ENCODE results near the gene MYLIP. TPM values are rescaled to one million over a fixed set of nuclear protein-coding genes. Genes with fewer than 3 reads are reported as not detected.

The MYLIP gene
- total RNA-seq, 4 donors from 2014 or later, result 33.5 to 61.8 (median 35.3) TPM

GRCh38 chr6:16086965-16087364 is 41.9 kb upstream of the MYLIP start:
- no peak for DNase-seq (ENCODE audit: extremely low spot score)
- Histone ChIP-seq H3K36me3 (no peaks in the 10 kb centered on the region), H3K27ac (replicated peaks in 1 of 4) (no peak overlapping the region), H3K4me3 (no peak overlapping the region), H3K27me3 (no peaks in the 10 kb centered on the region), H3K9me3 (no peaks in the 10 kb centered on the region), H3K4me1 (no peaks in the 10 kb centered on the region)
- TF ChIP-seq POLR2A (IDR thresholded peaks at IDR 0.05; ENCODE audit: low read depth), result no peak
- no peak for TF ChIP-seq CTCF (IDR thresholded peaks at IDR 0.05)
- no peak for TF ChIP-seq EP300 (IDR thresholded peaks at IDR 0.05)
- no peak for TF ChIP-seq POLR2AphosphoS5 (IDR thresholded peaks at IDR 0.05)
- intact Hi-C loops (cut with DNase I), result no loop called here
- 70% methylated on average over 4 of the region's 4 CpGs for WGBS

GRCh38 chr6:16087386-16087785 is 41.5 kb upstream of the MYLIP start:
- 85% methylated on average over 3 of the region's 3 CpGs for WGBS
- no peaks in the 10 kb centered on the region for H3K4me1 ChIP-seq
- intact Hi-C loops (cut with DNase I), result no loop called here

GRCh38 chr6:16088409-16088808 is 40.5 kb upstream of the MYLIP start:
- Histone ChIP-seq H3K27ac (replicated peaks in 1 of 4) (no peak overlapping the region), H3K4me3 (no peak overlapping the region), H3K36me3 (no peaks in the 10 kb centered on the region), H3K27me3 (no peaks in the 10 kb centered on the region), H3K9me3 (no peaks in the 10 kb centered on the region), H3K4me1 (no peaks in the 10 kb centered on the region)
- no peak for TF ChIP-seq POLR2A (IDR thresholded peaks at IDR 0.05; ENCODE audit: low read depth)
- TF ChIP-seq POLR2AphosphoS5 (IDR thresholded peaks at IDR 0.05), result no peak
- TF ChIP-seq EP300 (IDR thresholded peaks at IDR 0.05), result no peak
- TF ChIP-seq CTCF (IDR thresholded peaks at IDR 0.05), result no peak
- intact Hi-C loops (cut with DNase I), result no loop called here
- WGBS, result 91% methylated on average over 3 of the region's 3 CpGs
- no peak for DNase-seq (ENCODE audit: extremely low spot score)

More at GRCh38 chr6:16087386-16087785, 41.5 kb upstream of the MYLIP start:
- no peak overlapping the region for H3K4me3 ChIP-seq
- no peak for DNase-seq (ENCODE audit: extremely low spot score)
- no peaks in the 10 kb centered on the region for H3K9me3 ChIP-seq
- no peaks in the 10 kb centered on the region for H3K27me3 ChIP-seq
- H3K27ac ChIP-seq (replicated peaks in 1 of 4), result no peak overlapping the region
- TF ChIP-seq CTCF (IDR thresholded peaks at IDR 0.05) (no peak), POLR2A (IDR thresholded peaks at IDR 0.05; ENCODE audit: low read depth) (no peak), POLR2AphosphoS5 (IDR thresholded peaks at IDR 0.05) (no peak), EP300 (IDR thresholded peaks at IDR 0.05) (no peak)
- no peaks in the 10 kb centered on the region for H3K36me3 ChIP-seq

- no peaks in the 10 kb centered on the region for H3K36me3 ChIP-seq
- no peak for TF ChIP-seq EP300 (IDR thresholded peaks at IDR 0.05)
- TF ChIP-seq CTCF (IDR thresholded peaks at IDR 0.05), result no peak
- no peak for TF ChIP-seq POLR2AphosphoS5 (IDR thresholded peaks at IDR 0.05)
- TF ChIP-seq POLR2A (IDR thresholded peaks at IDR 0.05; ENCODE audit: low read depth), result no peak
- WGBS, result 77% methylated on average over 6 of the region's 6 CpGs
- intact Hi-C loops (cut with DNase I), result no loop called here
- no peaks in the 10 kb centered on the region for H3K27me3 ChIP-seq
- no peak overlapping the region for H3K4me3 ChIP-seq
- H3K27ac ChIP-seq (replicated peaks in 1 of 4), result no peak overlapping the region
- DNase-seq (ENCODE audit: extremely low spot score), result no peak
- no peaks in the 10 kb centered on the region for H3K4me1 ChIP-seq
- H3K9me3 ChIP-seq, result no peaks in the 10 kb centered on the region
These were observed 39.4 kb upstream of the MYLIP start for GRCh38 chr6:16089232-16090062.
